MV-4-11 (cell line): ENCODE measurements around the gene PTGIS.
"Not testable (repeated sequence)": the region's sequence is repeated elsewhere in the genome, so short reads cannot be mapped to it uniquely, and the experiment has no call there.

ENCODE experiments used
- DNase-seq: peaks from one replicate; lab custom pipeline; 2025; lab: John Stamatoyannopoulos, UW

PTGIS gene

DNA sequence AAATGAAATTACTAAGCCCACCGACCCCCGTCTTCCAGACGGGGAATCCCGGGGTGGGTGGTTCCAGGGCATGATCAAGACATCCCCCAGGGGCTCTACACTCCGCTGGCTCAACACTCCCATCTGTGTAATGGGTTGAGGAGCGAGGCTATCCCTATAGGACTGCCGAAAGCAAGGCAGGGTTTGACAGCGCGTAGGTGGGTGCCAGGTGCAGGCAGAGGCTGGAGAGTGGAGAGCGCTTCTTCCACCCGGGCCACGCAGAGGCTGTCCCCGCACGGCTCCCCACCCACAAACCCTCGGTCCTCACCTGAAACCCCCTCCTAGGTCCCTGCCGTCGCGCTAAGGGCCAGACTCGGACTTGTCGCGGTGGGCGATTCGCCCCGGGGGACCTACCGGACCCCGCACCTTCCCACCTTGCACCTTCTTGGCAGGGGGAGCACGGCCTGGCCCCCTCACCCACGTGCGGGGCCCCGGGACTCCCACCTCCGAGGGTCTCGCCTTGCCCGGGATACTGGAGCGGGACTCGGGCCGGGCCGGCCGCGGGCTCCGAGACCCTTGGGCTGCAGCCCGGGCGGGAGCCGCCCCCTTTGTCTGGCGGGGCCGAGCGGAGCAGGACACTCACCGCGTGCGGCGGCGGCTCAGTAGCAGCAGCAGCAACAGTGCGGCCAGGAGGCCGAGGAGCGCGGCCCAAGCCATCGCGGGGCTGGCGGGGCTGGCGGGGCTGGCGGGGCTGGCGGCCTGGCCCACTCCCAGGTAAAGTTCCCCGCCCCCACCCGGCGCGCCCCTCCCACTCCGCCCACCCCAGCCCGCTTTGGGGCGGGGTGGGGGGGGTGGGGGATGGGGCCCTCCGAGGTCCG lies at the start of gene PTGIS:
PTGIS (minus strand) TSS at position 717 of the 857 bp plus-strand sequence; CDS start at position 696, 21 bp downstream.
- DNase-seq = no peak

DNA sequence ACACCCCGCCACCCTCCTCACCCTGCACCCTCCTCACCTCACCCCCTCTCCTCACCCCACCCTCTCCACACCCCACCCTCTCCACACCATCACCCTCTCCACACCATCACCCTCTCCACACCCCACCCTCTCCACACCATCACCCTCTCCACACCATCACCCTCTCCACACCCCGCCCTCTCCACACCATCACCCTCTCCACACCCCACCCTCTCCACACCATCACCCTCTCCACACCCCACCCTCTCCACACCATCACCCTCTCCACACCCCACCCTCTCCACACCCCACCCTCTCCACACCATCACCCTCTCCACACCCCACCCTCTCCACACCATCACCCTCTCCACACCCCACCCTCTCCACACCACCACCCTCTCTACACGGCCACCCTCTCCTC lies 49.5 kb upstream of the PTGIS start:
- DNase-seq = not testable (repeated sequence)

- no peak for DNase-seq
Observed at GRCh38 chr20:49616154-49617007, 48.4 kb upstream of the PTGIS start.

- no peak for DNase-seq
Observed at GRCh38 chr20:49615401-49616153, 47.6 kb upstream of the PTGIS start.

DNA sequence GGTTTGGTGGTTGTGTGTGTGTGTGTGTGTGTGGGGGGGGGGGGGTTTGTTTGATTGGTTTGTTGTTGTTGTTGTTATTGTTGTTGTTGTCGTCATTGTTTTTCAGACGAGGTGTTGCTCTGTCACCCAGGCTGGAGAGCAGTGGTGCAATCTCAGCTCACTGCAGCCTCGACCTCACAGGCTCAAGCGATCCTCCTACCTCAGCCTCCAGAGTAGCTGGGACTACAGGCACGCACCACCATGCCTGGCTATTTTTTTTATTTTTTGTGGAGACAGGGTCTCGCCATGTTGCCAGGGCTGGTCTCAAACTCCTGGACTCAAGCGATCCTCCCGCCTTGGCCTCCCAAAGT lies 47.1 kb upstream of the PTGIS start:
- not testable (repeated sequence) for DNase-seq

GRCh38 chr20:49614338-49615050 lies 46.6 kb upstream of the PTGIS start:
- no peak for DNase-seq

DNA sequence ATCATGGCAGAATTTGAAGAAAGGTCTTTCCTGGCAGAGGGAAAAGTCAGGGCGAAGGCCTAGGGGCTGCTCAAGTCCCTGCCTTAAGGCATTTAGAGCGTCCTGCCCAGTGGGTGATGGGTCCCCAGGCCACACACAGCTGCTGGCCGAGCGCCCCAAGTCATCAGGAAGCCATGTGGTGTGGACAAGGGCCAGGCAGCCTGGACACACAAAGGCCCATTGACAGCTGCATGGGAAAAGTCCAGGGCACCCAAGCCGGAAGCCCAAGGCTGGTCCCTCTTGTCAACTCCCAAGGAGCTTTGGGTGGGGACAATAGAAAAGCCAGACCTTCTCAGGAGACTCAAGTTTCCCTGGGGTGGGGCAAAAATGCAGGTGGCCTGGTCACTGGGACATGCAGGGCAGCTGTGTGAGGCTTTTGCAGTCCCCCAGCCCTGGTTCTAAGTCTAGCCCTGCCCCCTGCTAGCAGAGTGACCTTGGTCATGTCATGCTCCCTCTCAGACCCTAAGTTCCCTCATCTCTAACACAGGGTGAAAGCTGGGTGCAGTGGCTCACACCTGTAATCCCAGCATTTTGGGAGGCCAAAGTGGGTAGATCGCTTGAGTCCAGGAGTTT lies 44.3 kb upstream of the PTGIS start:
- no peak for DNase-seq

DNA sequence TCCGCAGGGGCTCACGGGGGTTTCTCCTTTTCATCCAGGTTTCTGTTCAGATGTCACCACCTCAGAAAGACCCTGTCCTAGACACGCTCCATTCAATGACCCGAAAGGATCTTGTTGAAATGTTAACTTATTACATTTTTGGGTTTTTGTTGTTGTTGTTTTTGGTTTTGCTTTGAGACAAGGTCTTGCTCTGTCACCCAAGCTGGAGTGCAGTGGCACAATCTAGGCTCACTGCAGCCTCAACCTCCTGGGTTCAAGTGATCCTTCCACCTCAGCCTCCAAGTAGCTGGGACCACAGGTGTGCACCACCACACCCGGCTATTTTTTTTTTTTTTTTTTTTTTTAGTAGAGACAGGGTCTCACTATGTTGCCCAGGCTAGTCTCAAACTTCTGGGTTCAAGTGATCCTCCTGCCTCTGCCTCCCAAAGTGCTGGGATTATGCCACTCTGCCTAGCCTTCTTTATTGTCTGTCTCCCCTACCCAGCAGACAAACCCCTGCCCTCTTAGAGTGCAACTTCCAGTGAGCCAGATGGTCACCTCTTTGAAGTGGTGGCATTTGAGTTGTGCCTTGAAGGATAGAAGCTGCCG lies 43.7 kb upstream of the PTGIS start:
- not testable (repeated sequence) for DNase-seq

DNA sequence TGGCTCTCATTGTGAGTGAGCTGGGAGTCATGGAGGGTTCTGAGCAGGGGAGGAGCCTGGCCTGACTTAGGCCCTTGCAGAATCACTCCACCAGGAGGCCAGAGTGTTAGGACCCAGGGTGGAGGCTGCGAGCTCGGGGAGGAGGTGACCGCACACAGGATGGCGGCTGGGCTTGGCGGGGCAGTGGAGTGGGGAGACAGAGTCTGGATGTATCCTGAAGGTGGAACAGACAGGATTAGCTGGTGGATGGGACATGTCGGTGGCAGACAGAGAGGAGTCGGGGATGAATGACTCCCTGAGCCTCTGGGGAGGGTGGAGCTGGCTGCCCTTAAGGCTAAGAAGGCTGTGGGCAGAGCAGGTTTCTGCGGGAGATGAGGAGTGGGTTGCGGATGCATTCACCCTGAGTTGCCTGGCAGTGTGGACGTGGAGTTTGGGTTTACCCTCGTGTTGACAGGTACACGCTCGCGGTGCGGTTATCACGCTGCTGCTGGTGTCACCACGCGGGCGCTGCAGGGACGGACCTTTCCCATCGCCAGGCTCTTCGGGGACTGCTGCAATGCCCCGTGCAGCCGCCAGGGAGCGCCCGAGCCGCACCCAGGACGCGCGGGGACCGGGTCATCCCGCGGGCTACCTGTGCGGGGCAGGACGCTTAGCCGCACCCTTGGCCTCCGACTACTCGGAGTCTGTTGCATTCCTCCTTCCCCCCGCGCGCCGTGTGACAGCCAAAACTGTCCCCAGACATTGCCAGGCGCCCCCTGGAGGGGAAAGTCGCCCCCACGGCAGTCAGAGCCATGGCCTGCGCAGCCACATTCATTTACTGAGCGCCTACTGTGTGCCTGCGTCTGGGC lies 43.0 kb upstream of the PTGIS start:
- peak; percentile 65 for DNase-seq

- peak; percentile 34 for DNase-seq
Observed at GRCh38 chr20:49608752-49609670, 41.1 kb upstream of the PTGIS start.

GRCh38 chr20:49607568-49607967 lies 39.6 kb upstream of the PTGIS start:
- DNase-seq = no peak

GRCh38 chr20:49603209-49603627 lies 35.3 kb upstream of the PTGIS start:
- peak; percentile 26 for DNase-seq

DNA sequence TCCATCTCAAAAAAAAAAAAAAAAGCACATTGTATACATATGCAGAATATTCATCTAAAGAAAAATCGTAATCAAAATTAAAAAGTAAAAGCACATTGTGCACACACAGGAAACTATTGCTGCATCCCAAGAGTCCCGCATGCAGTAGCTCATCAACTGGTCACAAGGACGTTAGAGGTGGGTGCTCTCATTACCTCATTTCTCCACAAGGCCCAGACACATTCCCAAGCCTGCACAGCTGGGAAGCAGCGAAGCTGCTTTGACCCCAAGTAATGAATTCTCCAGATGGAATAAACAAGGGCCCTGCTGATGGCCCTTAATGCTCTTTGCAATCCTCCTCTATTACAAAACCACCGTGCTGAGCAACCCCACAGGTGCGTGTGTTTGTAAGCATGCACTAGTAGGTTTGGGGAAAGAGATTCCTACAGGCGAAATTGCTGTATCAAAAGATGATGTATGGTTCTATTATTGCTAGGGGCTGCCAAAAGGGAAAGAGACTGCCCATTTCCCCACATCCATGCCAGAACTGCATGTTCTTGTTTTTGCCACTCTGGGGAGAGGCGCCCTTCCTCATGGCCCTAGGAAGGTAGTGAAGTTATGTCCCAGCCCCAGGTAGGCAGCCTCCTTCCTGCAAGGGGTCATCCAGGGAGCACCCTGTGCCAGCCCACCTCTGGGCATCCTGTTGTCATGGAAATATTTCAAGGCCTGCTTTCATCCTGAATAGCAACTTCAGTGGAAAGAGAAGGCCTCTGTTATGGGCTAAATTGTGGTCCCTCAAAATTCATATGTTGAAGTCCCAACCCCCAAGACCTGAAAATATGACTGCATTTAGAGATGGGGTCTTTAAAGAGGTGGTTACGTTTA lies 34.6 kb upstream of the PTGIS start:
- no peak for DNase-seq

DNA sequence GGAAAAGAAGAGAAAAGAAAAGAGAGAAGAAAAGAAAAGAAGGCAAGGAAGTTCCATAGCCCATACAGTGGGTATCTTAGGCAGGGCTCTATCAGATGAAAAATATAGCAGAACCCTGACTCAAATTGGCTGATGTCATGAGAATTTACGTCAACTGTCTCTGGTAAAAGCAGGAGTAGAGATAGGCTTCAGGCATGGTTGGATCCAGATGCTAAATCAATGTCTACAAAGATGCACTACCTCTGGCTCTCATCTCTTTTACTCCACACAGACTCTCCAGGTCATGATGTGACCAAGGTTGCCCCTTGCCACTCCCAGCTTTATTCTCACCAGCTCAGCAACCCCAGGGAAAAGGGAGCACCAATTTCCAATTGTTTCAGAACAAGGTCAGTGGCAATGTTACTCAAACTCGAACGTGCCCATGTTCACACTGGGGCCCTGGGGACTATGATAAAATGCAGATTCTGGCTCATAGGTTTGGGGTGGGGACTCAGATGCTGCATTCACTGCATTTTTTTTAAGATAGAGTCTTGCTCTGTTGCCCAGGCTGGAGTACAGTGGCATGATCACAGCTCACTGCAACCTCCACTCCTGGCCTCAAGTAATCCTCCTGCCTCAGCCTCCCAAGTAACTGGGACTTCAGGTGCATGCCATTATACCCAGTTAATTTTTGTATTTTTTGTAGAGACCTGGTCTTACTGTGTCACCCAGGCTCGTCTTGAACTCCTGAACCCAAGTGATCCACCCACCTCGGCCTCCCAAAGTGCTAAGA lies 33.4 kb upstream of the PTGIS start:
- no peak for DNase-seq

DNA sequence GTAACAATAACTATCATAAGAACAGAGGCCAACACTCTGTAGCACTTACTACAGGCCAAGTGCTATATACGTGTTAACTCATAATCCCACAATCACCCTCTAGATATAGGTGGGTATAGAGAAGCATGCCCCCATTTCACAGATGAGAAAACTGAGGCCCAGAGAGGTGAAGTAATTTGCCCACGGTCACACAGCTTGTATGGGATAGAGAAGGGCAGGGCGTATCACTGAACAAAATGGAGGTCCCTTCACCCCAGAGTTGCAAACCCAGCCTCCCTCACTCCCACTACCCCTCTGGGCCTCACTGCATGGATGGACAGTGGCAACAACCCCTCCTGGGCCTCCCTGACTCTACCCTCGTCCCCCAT lies 31.8 kb upstream of the PTGIS start:
- no peak for DNase-seq

DNA sequence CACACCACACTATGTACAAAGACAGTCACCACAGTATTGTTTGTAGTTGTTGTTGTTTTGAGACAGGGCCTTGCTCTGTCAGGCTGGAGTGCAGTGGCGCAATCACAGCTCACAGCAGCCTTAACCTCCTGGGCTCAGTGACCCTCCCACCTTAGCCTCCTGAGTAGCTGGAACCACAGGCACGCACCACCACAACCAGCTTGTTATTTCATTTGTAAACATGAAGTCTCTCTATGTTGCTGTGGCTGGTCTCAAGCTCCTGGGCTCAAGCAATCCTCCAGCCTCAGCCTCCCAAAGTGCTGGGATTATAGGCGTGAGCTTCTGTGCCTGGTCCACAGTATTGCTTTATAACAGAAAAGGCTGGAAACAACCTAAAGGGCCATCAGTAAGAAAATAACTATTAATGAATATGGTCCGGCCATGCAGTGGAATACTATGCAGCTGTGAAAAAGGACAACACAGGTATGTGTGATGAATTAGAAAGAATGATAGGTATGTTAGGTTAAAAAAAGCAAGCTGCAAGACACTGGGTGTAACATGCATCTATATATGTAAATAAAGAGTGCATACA lies 30.0 kb upstream of the PTGIS start:
- DNase-seq = peak; percentile 6
